IPS-18c (cell line): ENCODE data around the gene KLF7.

Source experiments
- H3K4me3 ChIP-seq: 2 replicates; pipeline ENCODE4 v1.7.0; 2013; ENCODE audit warnings: low read depth, mild to moderate bottlenecking, low read length, moderate library complexity; ENCODE audit not compliant: insufficient read depth
- H3K9me3 ChIP-seq: one replicate; pipeline ENCODE4 v1.6.1; 2013; ENCODE audit warnings: mild to moderate bottlenecking, low read length, moderate library complexity; ENCODE audit not compliant: control insufficient read depth, insufficient read depth

The KLF7 gene

DNA sequence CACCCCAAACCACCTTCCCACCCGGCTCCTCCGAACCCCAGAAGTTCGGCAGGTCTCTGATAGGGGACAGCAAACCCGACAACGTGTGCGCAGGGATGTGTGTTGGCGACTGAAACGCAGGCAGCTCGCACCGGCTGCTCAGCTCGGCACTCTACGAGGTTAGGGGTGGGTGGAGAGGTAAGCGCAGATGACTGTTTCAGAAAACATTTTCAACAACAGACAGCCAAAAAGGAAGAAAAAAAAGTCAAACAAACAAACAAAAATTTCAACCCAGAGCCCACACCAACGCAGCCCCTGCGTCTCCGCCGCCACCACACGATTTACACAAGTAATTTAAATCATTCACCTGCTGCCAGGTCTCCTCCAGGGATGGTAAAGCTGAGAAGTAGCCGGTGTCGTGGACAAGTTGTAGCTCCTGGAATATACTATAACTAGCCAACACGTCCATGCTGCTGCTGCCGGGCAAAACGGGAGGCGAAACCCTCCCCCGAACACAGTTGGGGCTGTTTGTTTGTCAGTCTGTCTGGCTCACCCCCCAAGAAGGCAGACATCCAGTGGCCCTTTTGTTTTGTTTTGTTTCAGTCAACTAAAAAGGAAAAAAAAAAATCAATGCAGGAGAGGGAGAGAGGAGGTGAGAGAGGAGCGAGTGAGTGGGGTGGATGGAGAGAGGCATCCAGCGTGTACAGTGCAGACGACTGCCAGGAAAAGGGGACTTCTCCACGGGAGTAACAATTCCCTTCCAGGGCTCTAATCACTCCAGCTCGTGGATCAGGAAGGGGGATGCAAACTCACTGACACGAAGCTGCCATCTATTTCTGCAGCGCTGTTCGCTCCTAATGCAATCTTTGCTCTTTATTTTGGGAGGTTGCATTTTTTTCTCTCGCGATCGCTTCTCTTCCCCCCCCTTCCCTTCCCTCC lies at the start of gene KLF7:
Gene KLF7 (minus strand): TSS at position 828 of the 918 bp plus-strand sequence. CDS start 380 bp downstream, at position 448.
- no peaks in the 10 kb centered on the region for H3K9me3 ChIP-seq
- H3K4me3 ChIP-seq = peak within 1 kb of the TSS; percentile 83

GRCh38 chr2:207215308-207215707 lies 49.6 kb upstream of the KLF7 start:
- Histone ChIP-seq H3K9me3 (no peaks in the 10 kb centered on the region), H3K4me3 (no peak overlapping the region)

- Histone ChIP-seq H3K9me3 (no peaks in the 10 kb centered on the region), H3K4me3 (no peak overlapping the region)
These were observed 48.7 kb upstream of the KLF7 start for GRCh38 chr2:207214446-207214845.

GRCh38 chr2:207206011-207206410 lies 40.3 kb upstream of the KLF7 start:
- no peaks in the 10 kb centered on the region for H3K9me3 ChIP-seq
- no peak overlapping the region for H3K4me3 ChIP-seq

DNA sequence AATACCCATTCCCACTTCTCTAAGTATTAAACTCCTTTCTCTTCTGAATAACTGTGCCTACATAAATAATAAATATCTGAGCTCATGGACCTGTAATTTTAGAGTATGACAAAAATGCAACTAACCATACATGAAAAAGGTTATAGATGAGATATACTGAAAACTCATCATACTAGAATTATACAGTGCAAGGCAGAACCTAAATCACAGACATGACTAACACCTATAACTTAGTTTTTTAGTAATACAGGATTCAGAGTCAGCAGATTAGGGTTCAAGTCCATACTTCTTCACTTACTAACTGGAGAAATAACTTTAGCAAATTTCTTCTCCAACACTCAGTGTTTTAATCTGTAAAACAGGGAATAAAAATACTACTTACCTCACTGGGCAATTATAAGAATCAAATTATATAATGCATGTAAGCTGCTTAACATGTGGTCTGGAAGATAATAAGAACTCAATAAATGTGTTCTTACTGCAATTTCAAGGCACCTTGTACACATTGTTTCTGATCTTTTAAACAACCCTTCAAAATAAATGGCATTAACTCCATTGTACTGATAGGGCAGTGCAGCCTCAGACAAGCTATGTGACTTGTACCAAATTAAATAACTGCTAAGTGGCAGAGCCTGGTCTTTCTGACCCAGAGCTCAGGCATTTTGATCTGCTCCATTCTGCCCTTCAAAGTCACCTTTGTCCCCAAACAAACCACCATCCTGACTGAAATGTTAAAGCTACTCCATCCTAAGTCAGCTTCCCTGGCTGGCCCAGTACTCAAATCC lies 39.6 kb upstream of the KLF7 start:
- no peaks in the 10 kb centered on the region for H3K9me3 ChIP-seq
- H3K4me3 ChIP-seq = no peak overlapping the region

GRCh38 chr2:207203056-207203455 lies 37.3 kb upstream of the KLF7 start:
- H3K9me3 ChIP-seq = no peaks in the 10 kb centered on the region
- H3K4me3 ChIP-seq = no peak overlapping the region

GRCh38 chr2:207202645-207203044 lies 36.9 kb upstream of the KLF7 start:
- Histone ChIP-seq H3K9me3 (no peaks in the 10 kb centered on the region), H3K4me3 (no peak overlapping the region)

DNA sequence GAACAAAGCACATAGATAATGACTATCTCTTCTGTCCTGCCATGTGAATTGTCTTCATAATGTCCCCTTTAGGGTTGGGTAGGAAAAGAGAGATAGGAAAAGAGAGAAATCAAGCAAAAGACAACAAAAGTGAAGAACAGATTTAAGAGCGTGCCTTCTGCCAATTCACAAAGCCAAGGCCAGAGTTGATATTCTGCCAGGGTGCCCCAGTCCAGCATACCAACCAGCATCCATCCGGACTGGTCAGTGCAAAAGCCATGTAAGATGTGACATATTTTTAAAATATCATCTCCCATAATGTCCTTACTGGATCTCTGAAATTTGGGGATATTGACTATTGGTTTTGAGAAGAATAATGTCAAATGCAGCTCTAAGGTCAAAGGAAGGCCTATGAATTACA lies 35.7 kb upstream of the KLF7 start:
- no peak overlapping the region for H3K4me3 ChIP-seq
- H3K9me3 ChIP-seq = no peaks in the 10 kb centered on the region

- Histone ChIP-seq H3K9me3 (no peaks in the 10 kb centered on the region), H3K4me3 (no peak overlapping the region)
These were observed 34.4 kb upstream of the KLF7 start for GRCh38 chr2:207200136-207200535.

DNA sequence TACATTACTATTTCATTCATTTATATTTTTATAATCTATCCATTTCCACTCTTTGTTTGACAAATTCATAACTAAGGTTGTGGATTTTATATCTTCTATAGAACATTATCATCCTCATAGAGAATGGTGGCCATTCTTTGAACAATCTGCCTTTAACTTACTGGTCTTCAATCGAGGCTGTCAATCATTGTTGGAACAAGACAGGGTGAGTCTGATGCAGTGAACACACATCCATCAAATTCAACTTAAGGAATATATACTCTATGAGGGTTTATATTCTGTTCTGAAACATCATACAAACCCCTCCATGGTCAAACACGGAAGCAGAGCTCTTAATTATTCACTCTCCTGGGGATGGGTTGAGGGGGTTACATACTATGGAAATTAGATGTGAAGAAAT lies 28.3 kb upstream of the KLF7 start:
- no peak overlapping the region for H3K4me3 ChIP-seq
- no peaks in the 10 kb centered on the region for H3K9me3 ChIP-seq

- Histone ChIP-seq H3K4me3 (no peak overlapping the region), H3K9me3 (peaks cover 2% of the 10 kb centered on the region)
These were observed 23.1 kb upstream of the KLF7 start for GRCh38 chr2:207188626-207189419.

GRCh38 chr2:207185372-207185771 lies 19.6 kb upstream of the KLF7 start:
- H3K4me3 ChIP-seq = no peak overlapping the region
- H3K9me3 ChIP-seq = peaks cover 2% of the 10 kb centered on the region

DNA sequence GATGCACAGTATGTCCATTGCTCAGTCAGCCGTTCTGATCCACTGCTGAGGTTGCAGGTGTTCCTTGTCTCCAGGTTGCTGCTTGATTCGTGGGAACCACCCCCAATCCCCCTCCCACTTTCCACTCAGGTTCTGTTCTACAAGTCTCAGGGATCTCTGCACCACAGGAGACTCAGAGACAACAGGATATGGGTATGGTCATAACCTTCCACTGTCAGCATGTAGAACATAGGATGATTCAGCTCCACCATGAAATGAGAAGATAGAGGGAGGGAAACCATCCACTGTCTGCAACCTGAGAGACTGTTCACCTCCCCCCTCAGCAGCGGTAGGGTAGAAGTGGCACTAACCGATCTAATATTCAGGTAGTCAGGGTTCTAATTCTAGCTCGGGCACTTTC lies 19.0 kb upstream of the KLF7 start:
- H3K9me3 ChIP-seq = peaks cover 2% of the 10 kb centered on the region
- H3K4me3 ChIP-seq = no peak overlapping the region

GRCh38 chr2:207184348-207184747 lies 18.6 kb upstream of the KLF7 start:
- H3K4me3 ChIP-seq = no peak overlapping the region
- H3K9me3 ChIP-seq = peaks cover 2% of the 10 kb centered on the region

- Histone ChIP-seq H3K9me3 (peaks cover 2% of the 10 kb centered on the region), H3K4me3 (no peak overlapping the region)
These were observed 17.8 kb upstream of the KLF7 start for GRCh38 chr2:207183506-207183905.

GRCh38 chr2:207182911-207183310 lies 17.2 kb upstream of the KLF7 start:
- no peak overlapping the region for H3K4me3 ChIP-seq
- peaks cover 2% of the 10 kb centered on the region for H3K9me3 ChIP-seq

DNA sequence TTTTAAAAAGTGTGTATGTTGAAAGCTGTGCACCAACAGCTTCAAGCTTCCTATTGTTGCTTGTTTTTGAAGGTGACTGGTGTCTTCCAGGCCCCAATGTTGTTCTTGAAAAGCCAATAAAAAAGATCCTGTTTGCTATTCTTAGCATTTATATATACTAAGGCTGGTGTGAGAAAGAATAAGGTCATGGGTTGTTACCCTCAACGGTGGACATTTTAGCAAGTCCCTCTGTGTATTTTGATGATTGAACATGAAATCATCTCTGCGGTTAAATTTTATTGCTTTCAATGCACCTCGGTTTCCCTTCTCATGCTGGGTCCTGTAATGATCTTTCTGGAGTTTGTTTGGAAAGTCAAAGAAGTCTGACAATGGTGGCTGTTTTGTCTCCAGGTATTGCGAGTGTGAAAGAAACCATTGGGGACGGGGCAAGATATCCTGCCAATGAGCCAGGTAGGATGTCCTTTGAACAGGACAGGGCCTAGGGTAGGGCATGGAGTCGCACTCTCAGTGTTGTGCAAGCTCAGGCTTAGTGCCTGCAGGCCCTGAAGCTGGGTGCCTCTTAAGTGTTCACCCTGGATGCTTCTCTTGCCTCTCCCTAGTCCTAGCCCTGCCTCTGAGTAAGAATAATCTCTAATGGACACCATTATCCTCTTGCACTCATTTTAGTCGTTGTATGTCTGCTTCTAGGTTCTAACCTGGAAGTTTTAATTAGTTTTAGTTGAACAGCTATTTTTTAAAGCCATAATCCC lies 16.0 kb upstream of the KLF7 start:
- Histone ChIP-seq H3K4me3 (no peak overlapping the region), H3K9me3 (no peaks in the 10 kb centered on the region)
